HG03378 (cell line): Measurements from ENCODE around the gene SVOPL.
"Not testable (repeated sequence)": the region's sequence is repeated elsewhere in the genome, so short reads cannot be mapped to it uniquely, and the experiment has no call there.

ENCODE experiments used
- ATAC-seq: cut with Tn5 transposase; IDR thresholded peaks from one replicate; pipeline ENCODE4 v1.9.1; 2021; ENCODE audit warnings: mild to moderate bottlenecking, moderate library complexity; ENCODE audit not compliant: unreplicated experiment

SVOPL gene

DNA sequence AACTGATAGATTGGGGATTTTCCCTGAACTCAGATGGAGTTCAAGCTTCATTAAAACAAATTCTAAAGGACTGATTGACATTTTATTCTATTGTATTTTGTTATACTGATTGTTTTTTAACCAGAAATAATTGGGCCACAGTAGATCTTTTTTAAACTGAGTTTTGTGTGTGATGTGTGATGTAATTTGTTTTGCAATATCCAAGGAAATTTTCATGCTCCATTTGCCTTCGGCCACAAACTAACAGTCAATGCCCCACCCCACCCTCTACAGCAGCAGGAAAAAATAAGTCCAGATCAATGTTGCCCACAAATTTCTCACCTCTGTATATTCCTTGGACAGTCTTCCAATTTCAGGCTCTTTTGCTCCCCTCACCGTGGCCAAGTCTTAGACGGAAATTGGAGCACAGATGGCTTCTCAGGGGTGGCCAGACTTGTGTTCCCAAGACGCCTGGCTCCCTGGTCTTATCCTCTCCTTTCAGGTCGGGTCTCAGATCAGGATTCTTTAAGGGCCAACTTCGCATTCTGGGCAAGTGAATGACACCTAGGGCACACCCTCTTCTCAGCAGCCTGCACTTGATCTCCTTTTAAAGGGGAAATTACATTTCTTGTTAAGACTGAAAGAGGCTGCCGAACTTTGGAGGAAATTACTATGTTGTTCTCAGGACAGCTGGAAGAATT, at the start of gene SVOPL:
Gene SVOPL, minus strand, starts transcription at position 506 of the 680 bp plus-strand sequence. CDS start 22,317 bp downstream, outside the sequence.
- ATAC-seq = no peak

GRCh38 chr7:138750473-138750872, 49.3 kb upstream of the SVOPL start:
- no peak for ATAC-seq

DNA sequence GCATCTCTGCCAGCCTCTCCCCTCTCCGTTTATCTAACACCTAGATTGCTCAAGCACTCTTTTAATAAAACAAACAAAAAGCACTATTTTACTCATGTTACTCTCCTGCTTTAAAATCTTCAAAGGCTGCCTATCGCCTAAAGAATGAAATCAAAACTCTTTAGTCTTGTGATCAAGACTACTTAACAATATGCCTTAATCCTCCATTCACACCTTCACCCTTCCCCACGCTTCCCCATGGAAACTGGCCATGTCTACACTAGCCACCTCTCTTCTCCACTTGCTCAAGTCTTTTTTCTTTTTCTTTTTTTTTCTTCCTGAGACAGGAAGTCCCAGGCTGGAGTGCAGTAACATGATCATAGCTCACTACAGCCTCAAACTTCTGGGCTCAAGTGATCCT, 48.8 kb upstream of the SVOPL start:
- no peak for ATAC-seq

DNA sequence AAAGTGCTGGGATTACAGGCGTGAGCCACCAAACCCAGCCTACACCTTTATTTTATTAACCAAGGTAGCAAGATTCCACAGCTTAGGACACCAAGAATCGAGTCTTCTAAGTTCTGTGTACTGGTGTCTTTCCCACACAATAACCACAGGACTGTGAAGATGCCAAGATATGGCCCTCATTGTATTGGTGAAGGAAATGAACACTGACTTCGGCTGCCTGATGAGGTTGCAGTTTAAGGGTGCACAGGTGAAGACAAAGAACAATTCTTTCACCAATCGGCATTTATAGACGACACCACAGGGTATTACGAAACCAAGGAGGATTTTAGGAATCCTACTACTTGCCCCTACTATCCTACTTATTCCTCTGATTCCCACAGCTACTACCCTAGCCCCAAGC, 47.5 kb upstream of the SVOPL start:
- no peak for ATAC-seq

DNA sequence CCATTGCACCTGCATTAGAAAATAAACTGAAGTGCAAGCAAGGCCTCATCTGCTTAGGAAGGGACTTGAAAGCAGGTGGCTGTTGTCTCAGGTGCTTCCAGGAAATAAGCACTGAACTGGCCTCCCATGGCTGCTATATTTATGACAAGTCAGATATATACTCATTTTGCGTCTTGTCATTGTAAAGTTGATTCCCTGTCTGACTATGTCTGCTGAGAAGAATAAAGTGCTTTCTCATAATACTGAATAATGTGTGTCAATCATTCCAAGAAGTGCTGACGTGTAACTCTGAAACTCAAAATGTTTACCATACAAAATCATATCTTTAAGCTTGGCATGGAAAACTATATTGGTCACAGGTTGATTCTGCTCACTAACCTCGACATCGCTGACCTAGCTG, 44.9 kb upstream of the SVOPL start:
- ATAC-seq = no peak

DNA sequence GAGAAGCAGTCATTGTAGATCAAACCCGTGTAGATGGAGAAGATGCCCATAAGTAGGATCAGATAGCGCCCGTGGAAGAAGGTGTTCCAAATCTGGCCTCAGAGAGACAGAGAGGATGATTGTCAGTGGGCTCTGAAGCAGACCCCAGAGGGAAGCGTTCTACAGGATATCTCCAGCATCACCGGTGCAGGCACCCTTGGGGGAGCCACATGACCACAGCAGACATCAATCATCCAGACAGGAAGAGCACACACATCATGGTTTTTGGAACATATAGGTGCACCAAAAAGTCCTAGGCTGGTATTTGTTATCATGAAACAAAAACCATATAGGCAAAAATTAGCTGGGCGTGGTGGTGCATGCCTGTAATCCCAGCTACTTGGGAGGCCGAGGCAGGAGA, 44.0 kb upstream of the SVOPL start:
- no peak for ATAC-seq

DNA sequence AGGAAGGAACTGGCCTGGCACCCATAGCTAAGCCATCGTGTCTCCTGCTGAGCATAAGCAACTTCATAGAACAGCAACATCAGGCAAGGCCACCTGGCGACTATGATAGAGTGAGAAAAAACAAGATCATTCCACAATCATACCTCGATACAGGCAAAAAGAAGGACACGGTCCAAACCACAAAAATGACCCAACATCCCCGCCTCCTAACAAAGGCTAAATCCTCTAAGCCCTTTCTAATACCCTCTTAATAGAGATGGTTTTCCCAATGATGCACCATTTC, 40.2 kb upstream of the SVOPL start:
- no peak for ATAC-seq

GRCh38 chr7:138739859-138740258, 38.7 kb upstream of the SVOPL start:
- no peak for ATAC-seq

- peak; percentile 94 for ATAC-seq
Observed at GRCh38 chr7:138738551-138739335, 37.6 kb upstream of the SVOPL start.

DNA sequence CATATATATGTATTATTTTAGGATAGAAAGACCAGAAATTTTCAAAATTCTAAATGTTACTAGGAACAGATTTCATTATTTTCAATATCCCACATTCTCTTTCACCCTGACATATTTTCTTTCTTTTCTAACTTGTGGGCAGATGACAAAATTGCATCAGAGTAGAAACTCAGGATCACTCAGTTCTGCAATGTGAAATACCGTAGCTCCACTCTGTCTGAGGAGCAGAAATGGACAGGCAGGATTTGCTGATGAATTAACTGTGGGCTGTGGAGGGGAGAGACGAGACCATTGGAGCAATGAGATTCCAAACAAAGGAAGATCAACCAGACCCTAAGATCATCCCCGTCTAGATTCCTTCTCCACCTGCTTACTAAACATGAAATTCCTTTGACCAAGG, 37.0 kb upstream of the SVOPL start:
- no peak for ATAC-seq

DNA sequence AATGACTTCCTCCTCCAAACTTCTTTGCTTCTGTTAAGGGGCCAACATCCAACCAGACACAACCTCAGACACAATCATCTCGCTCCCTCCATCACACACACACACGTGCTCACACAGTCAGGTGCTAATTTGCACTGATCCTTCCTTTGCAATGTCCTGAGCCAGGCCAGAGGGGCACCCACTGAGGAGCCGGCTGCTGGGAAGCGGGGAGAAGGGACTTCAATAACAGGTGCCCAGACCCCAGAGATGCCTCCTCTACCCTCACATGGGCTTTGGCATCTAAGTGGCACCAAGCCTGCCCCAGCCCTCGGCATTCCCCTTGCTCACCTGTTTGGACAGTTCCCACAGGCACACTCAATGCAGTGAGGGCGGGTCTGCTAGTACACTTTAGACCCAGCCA, 34.2 kb upstream of the SVOPL start:
- no peak for ATAC-seq

- not testable (repeated sequence) for ATAC-seq
Observed at GRCh38 chr7:138731733-138732132, 30.6 kb upstream of the SVOPL start.

DNA sequence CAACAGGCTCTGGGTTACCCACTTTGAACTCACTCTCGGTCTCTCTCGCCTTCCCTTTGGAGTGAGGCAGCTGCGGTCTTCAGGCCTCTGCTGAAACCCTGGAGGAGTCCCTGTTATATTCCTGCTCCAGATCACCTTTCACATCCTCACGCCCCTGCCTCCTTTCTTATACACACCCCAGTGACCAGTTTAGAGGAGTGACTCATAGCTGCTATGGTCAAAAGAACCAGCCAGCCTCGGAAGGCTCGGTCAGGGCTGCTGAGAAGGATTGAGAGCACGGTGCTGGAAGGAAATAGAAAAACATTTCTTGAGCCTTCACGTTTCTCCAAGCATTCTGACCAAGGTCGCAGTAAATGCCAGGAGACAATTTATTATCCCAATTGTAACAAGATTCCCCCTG, 28.3 kb upstream of the SVOPL start:
- no peak for ATAC-seq

DNA sequence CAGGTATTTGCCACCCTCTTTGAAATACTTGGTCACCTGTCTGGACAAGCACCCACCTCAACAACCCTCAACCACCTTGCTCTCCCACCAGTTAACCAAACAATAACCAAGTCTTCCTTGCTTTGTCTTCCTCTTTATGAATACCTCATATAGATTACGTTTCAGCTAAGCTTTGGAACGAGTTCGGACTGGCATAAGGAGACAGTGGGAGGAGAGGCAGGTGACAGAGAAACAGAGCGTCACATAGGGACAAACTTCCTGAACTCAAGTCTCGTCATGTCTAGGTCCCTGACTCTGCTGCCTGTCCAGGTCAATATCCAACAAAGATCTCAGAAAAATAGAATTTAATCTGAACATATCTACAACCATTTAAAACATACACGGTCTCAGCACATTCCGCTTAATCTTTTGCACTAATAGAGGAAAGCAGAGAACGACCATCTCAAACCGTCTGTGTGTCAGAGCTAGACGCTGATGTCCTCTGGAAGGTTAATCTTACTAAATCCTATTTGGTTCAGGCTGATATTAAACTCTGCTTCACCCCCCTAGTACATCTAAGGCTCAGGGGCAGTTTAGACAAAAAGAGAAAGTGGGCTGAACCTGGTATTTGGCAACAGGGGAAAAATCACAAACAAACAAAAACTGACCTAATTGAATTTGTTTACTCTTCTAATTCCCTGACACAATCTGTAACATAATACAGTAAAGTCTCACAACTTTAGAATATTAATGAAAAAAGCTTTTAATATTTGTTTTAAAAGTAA, 26.4 kb upstream of the SVOPL start:
- no peak for ATAC-seq

GRCh38 chr7:138726288-138726687, 25.1 kb upstream of the SVOPL start:
- ATAC-seq = no peak

- ATAC-seq = no peak
Observed at GRCh38 chr7:138720286-138720685, 19.1 kb upstream of the SVOPL start.

- ATAC-seq = no peak
Observed at GRCh38 chr7:138716889-138717288, 15.7 kb upstream of the SVOPL start.

GRCh38 chr7:138713191-138713590, 12.0 kb upstream of the SVOPL start:
- no peak for ATAC-seq

DNA sequence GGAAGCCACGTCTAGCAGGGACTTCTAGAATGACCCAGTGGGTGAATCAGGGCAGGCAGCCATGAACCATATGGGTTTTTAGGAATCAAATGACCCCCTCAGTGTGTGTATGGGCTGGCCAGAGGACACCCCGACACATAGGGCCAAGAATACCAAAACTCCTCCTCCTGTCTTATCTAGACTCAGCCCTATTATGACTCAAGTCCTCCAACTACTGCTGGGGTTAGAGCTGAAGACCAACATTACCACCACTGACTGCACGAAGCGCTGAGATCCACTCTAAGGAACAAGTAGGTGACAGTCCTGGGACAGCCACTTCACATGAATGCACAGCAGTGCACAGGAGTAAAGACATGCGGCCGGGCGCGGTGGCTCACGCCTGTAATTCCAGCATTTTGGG, 11.5 kb upstream of the SVOPL start:
- ATAC-seq = no peak

DNA sequence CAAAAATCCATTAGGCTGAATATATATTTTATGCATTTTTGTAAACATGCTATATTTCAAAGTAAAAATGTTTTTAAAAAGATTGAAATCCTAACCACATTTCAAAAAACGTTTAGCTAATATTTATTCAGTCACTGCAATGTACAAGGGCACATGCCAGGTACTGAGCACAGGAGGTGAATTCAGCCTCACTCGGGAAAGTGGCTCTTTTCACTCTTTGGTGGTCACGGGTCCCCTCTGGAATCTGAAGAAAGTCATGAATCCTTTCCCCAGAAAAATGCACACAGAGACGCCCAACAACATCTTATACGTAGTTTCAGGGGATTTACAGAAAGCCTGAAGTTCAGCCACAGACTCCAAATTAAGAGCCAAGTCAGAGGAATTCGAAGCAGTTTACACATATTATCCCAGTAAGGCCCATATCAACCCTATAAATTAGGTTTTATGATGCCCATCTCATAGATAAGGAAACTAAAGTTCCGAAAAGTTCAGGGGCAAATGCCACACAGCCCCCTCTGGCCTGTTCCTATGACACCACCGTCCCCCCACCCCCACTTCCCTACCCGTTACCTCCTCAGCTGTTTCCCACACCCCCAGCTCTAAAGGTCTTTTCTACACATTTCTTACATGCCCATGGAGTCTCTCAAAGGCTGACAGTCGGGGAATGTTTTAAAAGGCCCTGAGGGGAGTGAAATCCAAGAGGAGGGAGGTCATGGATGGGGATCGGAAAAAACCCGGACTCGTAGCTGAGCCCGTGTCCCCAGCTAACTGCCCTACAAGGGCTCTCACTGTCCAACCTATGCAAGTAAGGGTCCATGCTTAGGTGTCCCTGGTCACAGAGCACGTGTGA, 9.6 kb upstream of the SVOPL start:
- no peak for ATAC-seq

GRCh38 chr7:138705167-138705566, 4.0 kb upstream of the SVOPL start:
- ATAC-seq = no peak
